ENCODE results near the gene FOXF2. TPM values are rescaled to one million over a fixed set of nuclear protein-coding genes. Genes with fewer than 3 reads are reported as not detected.
A peak's percentile ranks its signal among the peaks of the same experiment; 100 is the strongest.

Gene FOXF2
- total RNA-seq, 2 donors from 2014 or later, result 4.9 to 14.1 TPM

DNA sequence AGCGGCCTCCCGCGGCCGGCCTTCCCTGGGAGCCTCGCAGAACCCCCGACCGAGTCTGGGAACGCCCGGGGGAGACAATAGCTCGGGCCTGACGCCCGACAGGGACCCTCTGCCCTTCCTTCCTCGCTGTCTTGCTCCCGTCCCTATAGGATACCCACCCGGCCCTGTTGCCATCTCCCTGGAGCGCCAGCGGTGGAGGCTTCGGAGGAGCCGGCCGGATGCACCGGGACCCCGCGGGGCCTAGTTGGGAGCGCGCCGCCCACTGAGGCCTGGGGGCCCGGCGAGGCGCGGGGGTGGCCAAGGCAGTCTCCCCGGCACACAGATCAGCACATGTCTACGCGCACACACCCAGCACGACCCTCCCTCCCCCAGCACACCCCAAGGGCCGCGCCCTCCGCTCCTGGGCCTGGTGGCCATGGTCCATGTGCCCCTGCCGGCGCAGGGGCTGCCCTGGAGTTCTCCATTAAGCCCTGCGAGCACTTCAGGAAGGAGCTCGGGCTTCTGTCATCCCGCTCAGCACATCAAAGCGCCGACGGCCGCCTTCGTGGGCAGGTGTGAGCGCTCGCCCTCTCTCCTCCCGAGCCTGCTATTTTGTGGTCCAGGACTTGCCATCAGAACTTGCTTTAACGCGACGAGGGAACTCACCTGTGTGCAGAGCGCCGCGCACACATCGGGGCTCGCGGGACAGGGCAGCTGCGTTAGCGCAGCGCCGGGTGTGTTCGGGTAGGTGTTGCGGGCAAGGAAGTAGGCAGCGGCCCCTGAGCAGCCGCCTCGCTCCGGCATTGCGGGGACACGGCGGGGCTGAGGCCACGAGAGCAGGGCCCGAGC lies 3.7 kb downstream of the FOXF2 start:
- Histone ChIP-seq H3K4me3 (peak overlapping the region; percentile 24 to 40), H3K27me3 (replicated peaks; ENCODE audit: insufficient read depth) (peaks cover 28% of the 10 kb centered on the region), H3K4me1 (replicated peaks) (no peaks in the 10 kb centered on the region), H3K36me3 (no peaks in the 10 kb centered on the region), H3K27ac (peak overlapping the region; percentile 59 to 72), H3K9me3 (no peaks in the 10 kb centered on the region)
- TF ChIP-seq POLR2AphosphoS5 (IDR thresholded peaks at IDR 0.05) (no peak), POLR2A (IDR thresholded peaks at IDR 0.05) (no peak)
- TF ChIP-seq, protein P1, sequence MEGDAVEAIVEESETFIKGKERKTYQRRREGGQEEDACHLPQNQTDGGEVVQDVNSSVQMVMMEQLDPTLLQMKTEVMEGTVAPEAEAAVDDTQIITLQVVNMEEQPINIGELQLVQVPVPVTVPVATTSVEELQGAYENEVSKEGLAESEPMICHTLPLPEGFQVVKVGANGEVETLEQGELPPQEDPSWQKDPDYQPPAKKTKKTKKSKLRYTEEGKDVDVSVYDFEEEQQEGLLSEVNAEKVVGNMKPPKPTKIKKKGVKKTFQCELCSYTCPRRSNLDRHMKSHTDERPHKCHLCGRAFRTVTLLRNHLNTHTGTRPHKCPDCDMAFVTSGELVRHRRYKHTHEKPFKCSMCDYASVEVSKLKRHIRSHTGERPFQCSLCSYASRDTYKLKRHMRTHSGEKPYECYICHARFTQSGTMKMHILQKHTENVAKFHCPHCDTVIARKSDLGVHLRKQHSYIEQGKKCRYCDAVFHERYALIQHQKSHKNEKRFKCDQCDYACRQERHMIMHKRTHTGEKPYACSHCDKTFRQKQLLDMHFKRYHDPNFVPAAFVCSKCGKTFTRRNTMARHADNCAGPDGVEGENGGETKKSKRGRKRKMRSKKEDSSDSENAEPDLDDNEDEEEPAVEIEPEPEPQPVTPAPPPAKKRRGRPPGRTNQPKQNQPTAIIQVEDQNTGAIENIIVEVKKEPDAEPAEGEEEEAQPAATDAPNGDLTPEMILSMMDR (IDR thresholded peaks at IDR 0.05), result no peak
- intact Hi-C loops (cut with DNase I), result loop anchor here (5.0 to 10.0 kb wide), 2 partner anchors 681 to 798 kb away; no protein-coding TSS in a partner anchor
- no peak for DNase-seq (ENCODE audit: low spot score)
- 25% methylated on average over 66 of the region's 74 CpGs for WGBS

DNA sequence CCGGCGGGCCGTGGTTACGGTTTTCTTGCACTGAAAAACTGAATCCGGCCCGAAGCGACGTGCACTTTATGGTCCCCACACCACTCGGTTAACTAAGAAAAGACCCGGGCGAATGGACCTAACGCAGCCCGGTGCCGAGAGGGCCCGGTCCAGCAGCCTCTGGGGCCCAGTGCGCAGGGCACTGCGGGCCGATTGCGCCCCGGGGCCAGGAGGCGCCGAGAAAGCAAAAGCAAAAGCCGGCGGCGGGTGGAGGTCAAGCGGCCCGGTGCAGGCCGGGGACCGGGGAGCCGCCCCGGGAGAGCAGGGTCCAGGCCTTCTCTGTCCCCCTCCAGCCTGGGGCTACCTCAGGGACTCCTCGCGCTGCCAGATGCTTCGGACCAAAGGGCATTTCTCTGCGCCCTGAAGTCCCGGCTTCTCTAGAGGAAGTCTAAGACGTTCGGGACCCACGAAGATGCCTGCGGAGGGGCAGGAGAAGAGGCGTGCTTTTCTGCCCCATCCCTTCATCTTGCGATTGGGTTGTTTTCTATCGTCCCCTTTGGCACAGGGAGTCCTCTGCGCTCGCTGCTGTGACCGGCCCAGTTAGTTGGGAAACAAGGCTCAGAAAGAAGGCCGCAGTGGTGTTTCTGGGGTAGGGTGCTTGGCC lies 4.4 kb downstream of the FOXF2 start:
- peak overlapping the region; percentile 24 to 40 for H3K4me3 ChIP-seq
- H3K36me3 ChIP-seq, result no peaks in the 10 kb centered on the region
- peaks cover 26% of the 10 kb centered on the region for H3K27me3 ChIP-seq (replicated peaks; ENCODE audit: insufficient read depth)
- DNase-seq (ENCODE audit: low spot score), result no peak
- TF ChIP-seq, protein P1 (IDR thresholded peaks at IDR 0.05), result no peak
- TF ChIP-seq POLR2A (IDR thresholded peaks at IDR 0.05) (no peak), POLR2AphosphoS5 (IDR thresholded peaks at IDR 0.05) (no peak)
- peak overlapping the region; percentile 59 to 72 for H3K27ac ChIP-seq
- no peaks in the 10 kb centered on the region for H3K9me3 ChIP-seq
- no peaks in the 10 kb centered on the region for H3K4me1 ChIP-seq (replicated peaks)
- intact Hi-C loops (cut with DNase I), result loop anchor here (5.0 to 10.0 kb wide), 2 partner anchors 681 to 799 kb away; no protein-coding TSS in a partner anchor
- WGBS, result 20% methylated on average over 47 of the region's 47 CpGs

DNA sequence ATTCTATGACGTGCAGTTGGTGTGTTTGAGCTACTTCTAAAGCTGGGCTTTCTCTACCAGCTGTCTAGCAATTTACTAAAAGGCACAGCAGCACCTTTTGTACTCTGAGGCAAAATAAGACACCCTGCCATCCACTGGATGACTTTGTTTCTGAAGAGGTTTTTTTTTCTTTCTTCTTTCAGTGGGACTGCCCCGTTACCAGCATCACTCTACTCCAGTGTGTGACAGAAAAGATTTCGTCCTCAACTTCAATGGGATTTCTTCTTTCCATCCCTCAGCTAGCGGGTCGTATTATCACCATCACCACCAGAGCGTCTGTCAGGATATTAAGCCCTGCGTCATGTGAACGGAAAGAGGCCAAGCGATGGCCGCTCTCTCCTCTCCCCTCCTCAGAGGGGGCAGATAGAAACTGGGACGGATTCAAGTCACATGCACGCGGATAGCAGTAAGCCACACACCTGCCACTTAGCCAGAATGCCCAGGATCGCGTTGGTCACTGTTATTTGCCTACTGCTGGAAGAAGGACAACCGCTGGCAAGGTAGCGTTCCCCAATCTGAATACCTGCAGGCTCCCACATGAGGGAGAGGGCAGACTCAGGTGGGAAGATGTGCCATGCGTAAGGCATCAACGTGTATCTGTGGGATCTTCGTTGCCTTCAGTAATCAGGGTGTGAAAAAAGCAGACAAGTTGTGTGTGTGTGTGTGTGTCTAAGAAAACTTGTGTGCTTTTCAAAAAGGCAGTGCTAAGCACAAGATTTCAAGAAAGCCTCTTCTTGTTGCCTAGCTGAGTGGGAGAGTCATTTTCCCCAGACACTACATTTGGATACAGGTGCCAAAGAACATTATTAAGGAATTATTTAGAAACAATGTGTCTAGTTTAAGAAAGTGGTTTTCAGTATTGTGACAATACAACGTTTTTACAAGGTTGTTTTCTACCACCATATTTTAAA lies 5.4 kb downstream of the FOXF2 start:
- DNase-seq (ENCODE audit: low spot score), result no peak
- intact Hi-C loops (cut with DNase I), result loop anchor here (5.0 to 10.0 kb wide), 3 partner anchors 597 to 800 kb away; no protein-coding TSS in a partner anchor
- TF ChIP-seq POLR2A (IDR thresholded peaks at IDR 0.05) (no peak), POLR2AphosphoS5 (IDR thresholded peaks at IDR 0.05) (no peak)
- TF ChIP-seq, protein P1 (IDR thresholded peaks at IDR 0.05), result no peak
- peak overlapping the region; percentile 59 to 72 for H3K27ac ChIP-seq
- H3K4me3 ChIP-seq, result peak overlapping the region in 1 of 2 donors; percentile 24
- H3K9me3 ChIP-seq, result no peaks in the 10 kb centered on the region
- WGBS, result 43% methylated on average over 21 of the region's 21 CpGs
- no peaks in the 10 kb centered on the region for H3K36me3 ChIP-seq
- peaks cover 23% of the 10 kb centered on the region for H3K27me3 ChIP-seq (replicated peaks; ENCODE audit: insufficient read depth)
- H3K4me1 ChIP-seq (replicated peaks), result no peaks in the 10 kb centered on the region

DNA sequence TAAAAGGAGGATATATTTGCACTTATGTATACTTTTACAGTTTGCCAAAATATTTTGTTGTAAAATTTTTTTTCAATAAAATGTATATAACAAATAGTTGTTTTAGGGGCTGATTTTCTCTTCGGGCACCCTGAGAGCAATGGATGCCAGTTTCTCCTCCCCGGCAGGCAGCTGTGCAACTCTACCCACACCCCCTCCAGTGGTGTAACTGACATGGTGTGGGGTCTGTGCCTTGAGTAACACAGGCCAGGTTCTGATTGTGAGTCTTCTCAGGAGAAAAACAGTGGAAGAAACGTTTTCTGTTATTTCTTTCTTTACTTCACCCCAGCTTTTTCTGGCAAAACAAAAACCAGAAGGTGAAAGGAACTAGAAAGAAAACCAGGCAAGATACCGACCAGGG lies 6.1 kb downstream of the FOXF2 start:
- H3K4me1 ChIP-seq (replicated peaks), result no peaks in the 10 kb centered on the region
- H3K36me3 ChIP-seq, result no peaks in the 10 kb centered on the region
- peak overlapping the region; percentile 59 to 72 for H3K27ac ChIP-seq
- no peak for DNase-seq (ENCODE audit: low spot score)
- no peaks in the 10 kb centered on the region for H3K9me3 ChIP-seq
- peaks cover 23% of the 10 kb centered on the region for H3K27me3 ChIP-seq (replicated peaks; ENCODE audit: insufficient read depth)
- TF ChIP-seq POLR2A (IDR thresholded peaks at IDR 0.05), result no peak
- TF ChIP-seq, protein P1 (IDR thresholded peaks at IDR 0.05), result no peak
- no peak for TF ChIP-seq POLR2AphosphoS5 (IDR thresholded peaks at IDR 0.05)
- H3K4me3 ChIP-seq, result no peak overlapping the region
- intact Hi-C loops (cut with DNase I), result loop anchor here (5.0 to 10.0 kb wide), 2 partner anchors 598 to 801 kb away; no protein-coding TSS in a partner anchor
- 47% methylated on average over 4 of the region's 4 CpGs for WGBS

Measured in prostate gland (tissue), 2 donors.